Activated T-helper 1 cell treated with anti-CD3 and anti-CD28 coated beads, Interleukin-2, amount 50 U/mL, for 16 hours (primary cell): ENCODE data around the gene ZNF263.

ENCODE experiments used
- DNase-seq, 2 donors: peaks; one replicate each; pipeline ENCODE4 v3.0.0-alpha.2; 2020; ENCODE audit warnings: low read depth in 1 of 2, low spot score in 1 of 2

ZNF263 gene

DNA sequence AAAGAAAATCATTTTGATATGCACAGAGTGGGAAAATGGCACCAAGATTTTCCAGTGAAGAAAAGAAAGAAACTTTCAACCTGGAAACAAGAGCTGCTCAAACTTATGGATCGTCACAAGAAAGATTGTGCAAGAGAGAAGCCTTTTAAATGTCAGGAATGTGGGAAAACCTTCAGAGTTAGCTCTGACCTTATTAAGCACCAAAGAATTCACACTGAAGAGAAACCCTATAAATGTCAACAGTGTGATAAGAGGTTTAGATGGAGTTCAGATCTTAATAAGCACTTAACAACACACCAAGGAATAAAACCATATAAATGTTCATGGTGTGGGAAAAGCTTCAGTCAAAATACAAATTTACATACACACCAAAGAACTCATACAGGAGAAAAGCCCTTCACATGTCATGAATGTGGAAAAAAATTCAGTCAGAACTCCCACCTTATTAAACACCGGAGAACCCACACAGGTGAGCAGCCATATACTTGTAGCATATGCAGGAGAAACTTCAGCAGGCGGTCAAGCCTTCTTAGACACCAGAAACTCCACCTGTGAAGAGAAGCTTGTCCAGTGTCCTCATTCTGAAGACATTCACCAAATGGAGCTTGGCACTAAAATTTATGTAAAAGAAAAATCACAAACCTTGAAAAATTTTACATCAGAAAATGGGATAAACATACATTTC, 34.2 kb downstream of the ZNF263 start:
- no peak for DNase-seq

DNA sequence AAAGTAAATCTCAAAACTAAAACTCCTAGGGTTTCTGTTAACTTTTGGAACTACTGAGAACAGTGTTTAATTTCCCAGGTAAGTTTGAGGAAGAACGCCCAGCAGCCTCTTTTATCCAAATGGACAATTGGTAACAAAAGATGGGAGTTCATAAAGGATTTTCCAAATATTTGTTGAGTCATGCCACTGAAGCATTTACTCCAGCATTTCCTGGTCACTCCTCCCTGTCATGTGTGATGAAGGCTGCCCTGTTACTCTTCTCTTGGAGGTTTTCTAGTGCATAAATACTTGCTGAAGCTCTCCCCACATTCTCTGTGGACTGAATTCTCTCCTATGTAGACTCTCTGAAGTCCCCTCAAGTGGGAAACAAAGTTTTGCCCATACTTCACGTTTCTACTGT, 38.5 kb downstream of the ZNF263 start:
- no peak for DNase-seq

DNA sequence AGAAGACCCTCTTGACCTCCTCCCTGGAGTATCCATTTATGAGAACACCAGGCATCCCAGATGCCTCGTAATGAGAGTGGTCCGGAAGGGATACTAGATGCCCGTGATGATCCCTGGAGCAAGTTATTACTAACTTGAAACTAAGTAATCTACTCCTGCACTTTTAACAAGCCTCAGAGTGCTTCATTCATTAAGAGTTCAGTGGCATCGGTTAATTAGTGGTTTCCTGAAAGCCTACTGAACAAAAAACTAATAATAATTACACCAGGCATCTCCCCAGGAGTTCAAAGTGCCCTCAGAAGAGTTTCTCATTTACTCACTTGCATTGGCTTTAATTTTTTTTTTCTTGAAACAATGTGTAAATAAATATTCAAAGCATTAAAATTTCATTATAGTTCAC, 44.2 kb downstream of the ZNF263 start:
- DNase-seq: no peak

DNA sequence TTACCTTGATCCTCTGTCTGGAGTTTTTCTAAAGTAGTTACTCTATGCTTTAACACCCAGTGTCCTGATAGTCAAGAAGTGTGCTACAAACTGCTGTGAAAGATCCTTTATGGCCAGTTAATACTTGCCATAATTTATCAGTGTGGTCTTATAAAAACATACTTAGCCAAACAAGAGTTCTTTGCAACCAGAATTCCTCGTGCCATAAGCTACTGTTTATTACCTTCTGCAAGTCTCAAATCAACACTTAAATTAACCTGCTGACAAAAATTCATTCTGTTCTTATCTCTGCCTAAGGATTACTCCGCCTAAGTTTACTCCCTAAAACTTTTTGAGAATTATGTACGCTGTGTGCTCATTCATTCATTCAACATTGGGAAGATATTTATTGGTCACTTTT, 44.8 kb downstream of the ZNF263 start:
- no peak for DNase-seq

DNA sequence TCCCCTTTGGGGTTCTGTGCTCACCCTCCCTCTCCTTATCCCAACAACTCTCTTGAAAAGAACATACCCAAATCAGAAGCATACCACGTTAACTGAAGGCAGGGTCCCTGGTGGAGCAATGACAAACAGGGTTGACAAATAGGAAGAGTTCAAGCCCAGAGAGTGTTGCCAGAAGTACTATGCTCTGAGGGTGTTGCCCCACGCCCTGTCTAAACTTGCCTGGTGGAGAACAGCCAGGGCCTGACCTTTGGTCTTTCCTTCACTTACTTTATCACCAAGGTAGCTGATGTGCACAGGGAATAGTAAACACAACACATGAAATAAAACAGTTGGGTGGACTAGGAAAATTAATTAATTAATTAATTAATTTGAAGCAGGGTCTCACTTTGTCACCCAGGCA, 45.4 kb downstream of the ZNF263 start:
- DNase-seq: no peak
